H1 (cell line): ENCODE data around the gene C5. TPM values are rescaled to one million over a fixed set of nuclear protein-coding genes. Genes with fewer than 3 reads are reported as not detected.

ENCODE experiments used
- CTCF ChIA-PET: fragments of 300-600 bp; sonication (Branson Sonifier 250); formaldehyde crosslinking; loops from one replicate; lab custom pipeline; 2021; ENCODE audit not compliant: partially characterized antibody; lab: Charles Lee
- POLR2A ChIA-PET: fragments of 300-600 bp; sonication (Branson Sonifier 250); formaldehyde crosslinking; loops from one replicate; lab custom pipeline; 2021; ENCODE audit warnings: inconsistent platforms; ENCODE audit not compliant: partially characterized antibody; lab: Charles Lee
- DNase-seq, 2 experiments: peaks; one replicate each; pipeline versions ENCODE4 v3.0.0 to v3.0.0-alpha.2; 2010 to 2022; ENCODE audit warnings: low spot score in 2 of 2, low read depth in 1 of 2, mixed read lengths in 1 of 2
- FAIRE-seq: peaks from 2 replicates; lab custom pipeline; 2011; peaks lifted over from hg19 to GRCh38; lab: Jason Lieb, UNC
- H2AFZ ChIP-seq: 2 replicates; pipeline ENCODE4 v1.8.1; 2012; ENCODE audit warnings: low read length, inconsistent platforms
- H2AK5ac ChIP-seq: 2 replicates; pipeline ENCODE4 v1.6.1; 2013; ENCODE audit warnings: low read depth, low read length
- H2BK120ac ChIP-seq: replicated peaks from 2 replicates; pipeline ENCODE3; 2013; ENCODE audit warnings: low read depth, low read length, inconsistent platforms
- H2BK12ac ChIP-seq: 2 replicates; pipeline ENCODE4 v1.6.1; 2013; ENCODE audit warnings: low read depth, low read length
- H2BK15ac ChIP-seq: 2 replicates; pipeline ENCODE4 v1.6.1; 2013; ENCODE audit warnings: low read length
- H2BK20ac ChIP-seq: 2 replicates; pipeline ENCODE4 v1.6.1; 2013; ENCODE audit warnings: low read length
- H2BK5ac ChIP-seq: 2 replicates; pipeline ENCODE4 v1.6.1; 2013; ENCODE audit warnings: low read depth, low read length
- H3K14ac ChIP-seq: 2 replicates; pipeline ENCODE4 v1.6.1; 2013; ENCODE audit warnings: inconsistent platforms; ENCODE audit not compliant: insufficient read length
- H3K18ac ChIP-seq: 2 replicates; pipeline ENCODE4 v1.6.1; 2013; ENCODE audit warnings: low read length; ENCODE audit errors: extremely low read depth
- H3K23ac ChIP-seq: 2 replicates; pipeline ENCODE4 v1.6.1; 2013; ENCODE audit warnings: inconsistent platforms; ENCODE audit not compliant: insufficient read length
- H3K23me2 ChIP-seq: 2 replicates; pipeline ENCODE4 v1.6.1; 2013; ENCODE audit warnings: low read depth, low read length
- H3K27ac ChIP-seq: 2 replicates; pipeline ENCODE4 v1.6.1; 2011; ENCODE audit warnings: low read depth, low read length, inconsistent platforms
- H3K27me3 ChIP-seq, 4 experiments: replicated peaks in 1 of 4; 1 replicate in 1 of 4; 2 replicates in 3 of 4; pipeline versions ENCODE4 v1.6.1 to v1.8.1; 2011 to 2013; ENCODE audit warnings: low read length in 3 of 4, mild to moderate bottlenecking in 3 of 4, inconsistent platforms in 2 of 4, mixed read lengths in 2 of 4, moderate library complexity in 1 of 4; ENCODE audit not compliant: control insufficient read depth in 3 of 4, insufficient read depth in 3 of 4; ENCODE audit errors: extremely low read depth in 1 of 4
- H3K36me3 ChIP-seq, 4 experiments: 2 replicates each; pipeline versions ENCODE4 v1.6.1 to v1.8.1; 2011 to 2013; ENCODE audit warnings: mild to moderate bottlenecking in 4 of 4, low read length in 3 of 4, moderate library complexity in 2 of 4, control low read depth in 1 of 4, inconsistent platforms in 1 of 4; ENCODE audit not compliant: insufficient read depth in 4 of 4, control insufficient read depth in 2 of 4
- H3K4ac ChIP-seq: replicated peaks from 2 replicates; pipeline ENCODE3; 2013; ENCODE audit warnings: low read length, low read depth, mixed read lengths, inconsistent platforms; ENCODE audit not compliant: insufficient read length
- H3K4me1 ChIP-seq, 4 experiments: replicated peaks in 1 of 4; 1 replicate in 1 of 4; 2 replicates in 3 of 4; pipeline versions ENCODE4 v1.6.1 to v1.8.1; 2011 to 2013; ENCODE audit warnings: low read length in 3 of 4, inconsistent platforms in 2 of 4, mixed read lengths in 1 of 4; ENCODE audit not compliant: insufficient read depth in 4 of 4, control insufficient read depth in 3 of 4
- H3K4me2 ChIP-seq, 2 experiments: 2 replicates each; pipeline versions ENCODE4 v1.6.1 to v1.8.1; 2011 to 2013; ENCODE audit warnings: low read depth in 2 of 2, low read length in 2 of 2, control low read depth in 1 of 2, inconsistent platforms in 1 of 2, mild to moderate bottlenecking in 1 of 2; ENCODE audit not compliant: insufficient read depth in 1 of 2
- H3K4me3 ChIP-seq, 4 experiments: fragments of 200-600, 300-600 bp in 1 of 4; sonication (generic), shearing (Covaris generic), sonication (Bioruptor Twin) in 1 of 4; 2 replicates each; pipeline versions ENCODE4 v1.5.1 to v1.8.1; 2011 to 2016; ENCODE audit warnings: low read length in 4 of 4, low read depth in 3 of 4, control low read depth in 2 of 4, inconsistent platforms in 2 of 4, mild to moderate bottlenecking in 2 of 4, mixed read lengths in 1 of 4, moderate library complexity in 1 of 4; ENCODE audit not compliant: insufficient read depth in 2 of 4; ENCODE audit errors: extremely low read depth in 1 of 4
- H3K56ac ChIP-seq: replicated peaks from 2 replicates; pipeline ENCODE3; 2013; ENCODE audit warnings: low read depth, mild to moderate bottlenecking, mixed read lengths, low read length, inconsistent platforms; ENCODE audit not compliant: insufficient read length
- H3K79me1 ChIP-seq: 2 replicates; pipeline ENCODE4 v1.6.1; 2013; ENCODE audit warnings: low read depth, low read length, control low read depth
- H3K79me2 ChIP-seq, 2 experiments: 2 replicates each; pipeline versions ENCODE4 v1.6.1 to v1.8.1; 2012 to 2013; ENCODE audit warnings: low read length in 2 of 2, mild to moderate bottlenecking in 2 of 2, inconsistent platforms in 1 of 2; ENCODE audit not compliant: insufficient read depth in 2 of 2, control insufficient read depth in 1 of 2
- H3K9ac ChIP-seq, 4 experiments: replicated peaks in 1 of 4; 1 replicate in 1 of 4; 2 replicates in 3 of 4; pipeline versions ENCODE4 v1.6.1 to v1.8.1; 2011 to 2013; ENCODE audit warnings: low read depth in 3 of 4, low read length in 3 of 4, control low read depth in 2 of 4, mild to moderate bottlenecking in 2 of 4, moderate library complexity in 2 of 4, inconsistent platforms in 1 of 4; ENCODE audit errors: extremely low read depth in 1 of 4
- H3K9me3 ChIP-seq, 2 experiments: 2 replicates each; pipeline versions ENCODE4 v1.6.1 to v1.8.1; 2012 to 2013; ENCODE audit warnings: mild to moderate bottlenecking in 2 of 2, moderate library complexity in 2 of 2, control low read depth in 1 of 2, inconsistent platforms in 1 of 2, low read depth in 1 of 2, low read length in 1 of 2, mixed read lengths in 1 of 2; ENCODE audit not compliant: insufficient read depth in 2 of 2
- H4K20me1 ChIP-seq, 2 experiments: replicated peaks in 1 of 2; 2 replicates each; pipeline versions ENCODE3 to v1.8.1; 2011 to 2013; ENCODE audit warnings: inconsistent platforms in 2 of 2, low read length in 2 of 2, mild to moderate bottlenecking in 1 of 2; ENCODE audit not compliant: insufficient read depth in 2 of 2, control insufficient read depth in 1 of 2
- H4K5ac ChIP-seq: 2 replicates; pipeline ENCODE4 v1.6.1; 2013; ENCODE audit warnings: low read length, low read depth, mixed read lengths, inconsistent platforms; ENCODE audit not compliant: insufficient read length
- H4K8ac ChIP-seq: 2 replicates; pipeline ENCODE4 v1.8.0; 2013; ENCODE audit warnings: mild to moderate bottlenecking, moderate library complexity, low read length, inconsistent platforms; ENCODE audit not compliant: insufficient read depth; ENCODE audit errors: extremely low read depth
- H4K91ac ChIP-seq: replicated peaks from 2 replicates; pipeline ENCODE3; 2013; ENCODE audit warnings: low read length, mixed read lengths, inconsistent platforms; ENCODE audit not compliant: insufficient read length
- CTBP2 ChIP-seq: IDR thresholded peaks from 2 replicates; pipeline ENCODE4 v1.7.0; 2011; ENCODE audit warnings: borderline replicate concordance, mild to moderate bottlenecking, moderate library complexity, mixed read lengths, low read length; ENCODE audit not compliant: insufficient read depth, insufficient read length
- WGBS, 2 experiments: shearing (Covaris generic) in 1 of 2; methylation state at CpG; one replicate each; pipeline versions ENCODE4 v1.1.6 to v1.1.7; 2013 to 2015; ENCODE audit warnings: low lambda C conversion rate in 2 of 2, mixed read lengths in 2 of 2, inconsistent platforms in 1 of 2, low coverage in 1 of 2, missing lambda C conversion rate in 1 of 2; ENCODE audit not compliant: insufficient replicate concordance in 2 of 2, insufficient coverage in 1 of 2, insufficient read length in 1 of 2; ENCODE audit errors: extremely low coverage in 1 of 2, missing lambda C conversion rate in 1 of 2; 5-methylcytosine and 5-hydroxymethylcytosine counted together
- polyA plus RNA-seq, 7 experiments: library from polyadenylated mRNA; depleted of rRNA in 3 of 7; stranded (reverse) in 5 of 7; unstranded in 2 of 7; fragments of >200 nt in 5 of 7; fragments of 200-250 nt in 2 of 7; gene quantifications; 1 replicate in 5 of 7; 2 replicates in 1 of 7; 4 replicates in 1 of 7; pipeline versions ENCODE4 v1.2.1 to v1.2.3, GENCODE V29; 2011 to 2013; ENCODE audit warnings: missing spikeins in 2 of 7, mixed read lengths in 2 of 7
- total RNA-seq: library from RNA; stranded (reverse); fragmentation: NEBNext Ultra II Directional; extraction: Animal tissue kit (Norgen Biotek cat#: 25700); gene quantifications from 2 replicates; pipeline ENCODE4 v1.2.1, GENCODE V29; 2021

The C5 gene
- total and polyA plus RNA-seq, 2 of the 8 experiments (the other 6 are each of a cell fraction or from before 2014, with no cell fraction given): 0.24 to 0.35 TPM

DNA sequence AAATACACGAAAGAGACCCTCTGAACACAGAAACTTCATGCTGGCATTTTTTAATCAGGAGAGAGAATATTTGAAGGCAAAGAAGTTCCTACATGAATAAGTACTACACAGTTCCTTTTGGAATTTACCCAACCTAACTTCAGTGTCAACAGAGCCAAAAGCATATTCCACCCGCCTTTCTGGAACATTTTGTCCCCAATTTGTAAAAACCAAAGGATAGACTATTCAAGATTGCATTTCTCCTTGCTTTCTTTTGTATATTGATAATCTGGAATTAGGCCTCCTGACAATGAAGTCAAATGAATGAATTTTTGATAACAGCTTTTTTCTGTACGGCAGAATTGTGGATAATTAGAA is 84.1 kb downstream of the C5 start:
- Histone ChIP-seq H2BK20ac (no peak overlapping the region), H2BK5ac (no peak overlapping the region), H2BK15ac (no peak overlapping the region), H3K4me2 (peak overlapping the region; percentile 17 to 27; a peak in 1 of 4 replicates), H3K79me1 (no peaks in the 10 kb centered on the region), H3K4ac (no peak overlapping the region), H3K23me2 (no peaks in the 10 kb centered on the region), H3K27ac (no peak overlapping the region), H4K8ac (no peak overlapping the region), H2BK12ac (no peak overlapping the region), H3K9ac (no peak overlapping the region), H3K4me1 (peaks cover 2 to 9% (median 5%) of the 10 kb centered on the region in 4 experiments; a peak in 4 of 7 replicates), H3K9me3 (no peaks in the 10 kb centered on the region), H2BK120ac (no peak overlapping the region), H3K14ac (no peak overlapping the region), H3K36me3 (no peaks in the 10 kb centered on the region), H3K23ac (no peak overlapping the region), H2AK5ac (no peak overlapping the region), H3K4me3 (no peak overlapping the region), H3K27me3 (no peaks in the 10 kb centered on the region), H4K20me1 (no peaks in the 10 kb centered on the region), H3K18ac (no peak overlapping the region), H4K5ac (no peak overlapping the region), H4K91ac (no peak overlapping the region), H3K79me2 (no peaks in the 10 kb centered on the region), H2AFZ (no peak overlapping the region), H3K56ac (no peak overlapping the region)
- ChIA-PET POLR2A (interaction anchor here (0.6 kb wide), 1 partner anchor 210 kb away, joined by 3 read pairs; no protein-coding TSS in a partner anchor), CTCF (interaction anchor here (1.1 to 4.1 kb wide), 3 partner anchors 15 to 236 kb away, joined by 4 to 21 read pairs (median 4); no protein-coding TSS in a partner anchor)
- 68% methylated on average over 3 of the region's 3 CpGs; no CpG with 5 or more reads in 1 of the 2 experiments for WGBS, 2 experiments
- no peak for TF ChIP-seq CTBP2
- DNase-seq: no peak
- FAIRE-seq: no peak
